ENCODE data around the gene DDX31. TPM values are rescaled to one million over a fixed set of nuclear protein-coding genes. Genes with fewer than 3 reads are reported as not detected.

The DDX31 gene
- polyA plus RNA-seq, 4 donors, result 2.2 to 12.6 (median 4.9) TPM

DNA sequence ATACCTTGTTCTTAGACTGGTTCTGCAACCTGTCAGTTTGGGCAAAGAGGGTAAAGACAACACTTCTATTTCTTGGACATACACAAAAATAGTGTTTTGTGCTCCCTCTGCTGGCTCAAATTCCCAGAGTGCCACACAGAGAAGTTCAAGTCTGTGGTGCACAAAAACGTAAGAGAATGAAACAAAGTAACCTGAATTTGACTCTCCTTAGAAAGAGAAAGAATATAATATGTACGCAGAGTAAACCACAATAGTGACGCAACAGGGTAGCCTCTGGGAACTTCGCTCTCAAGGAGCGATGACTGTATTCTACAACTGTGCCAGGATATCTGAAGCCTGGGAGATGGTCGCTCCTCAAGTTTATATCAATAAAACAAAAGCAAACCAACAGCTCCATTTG is 18.5 kb downstream of the DDX31 start:
- Histone ChIP-seq H3K4me1 (ENCODE audit: control insufficient read depth in 3 of 3, insufficient read depth in 2 of 3, low read depth in 1 of 3, low read length in 2 of 3) (no peaks in the 10 kb centered on the region), H3K27ac (ENCODE audit: low read depth in 1 of 3, low read length in 2 of 3) (no peak overlapping the region), H3K36me3 (ENCODE audit: control insufficient read depth in 3 of 3, insufficient read depth in 2 of 3, low read depth in 1 of 3, low read length in 3 of 3) (peaks cover 10 to 27% (median 24%) of the 10 kb centered on the region in 3 donors), H3K27me3 (ENCODE audit: control insufficient read depth in 3 of 3, insufficient read depth in 3 of 3, low read length in 3 of 3) (no peaks in the 10 kb centered on the region), H3K9me3 (ENCODE audit: control insufficient read depth in 2 of 2, insufficient read depth in 1 of 2, low read depth in 1 of 2, low read length in 1 of 2) (no peaks in the 10 kb centered on the region), H3K4me3 (ENCODE audit: low read depth in 1 of 3, low read length in 3 of 3) (no peak overlapping the region)
- 75 to 80% (median 77%) methylated on average over 6 of the region's 6 CpGs for WGBS, 3 donors
- FAIRE-seq, result no peak
- peak; percentile 16 for DNase-seq

- no peak overlapping the region for H3K27ac ChIP-seq (ENCODE audit: low read depth in 1 of 3, low read length in 2 of 3)
- H3K36me3 ChIP-seq (ENCODE audit: control insufficient read depth in 3 of 3, insufficient read depth in 2 of 3, low read depth in 1 of 3, low read length in 3 of 3), result peaks cover 17 to 39% (median 30%) of the 10 kb centered on the region in 3 donors
- no peaks in the 10 kb centered on the region for H3K27me3 ChIP-seq (ENCODE audit: control insufficient read depth in 3 of 3, insufficient read depth in 3 of 3, low read length in 3 of 3)
- DNase-seq (no peak), FAIRE-seq (no peak)
- H3K9me3 ChIP-seq (ENCODE audit: control insufficient read depth in 2 of 2, insufficient read depth in 1 of 2, low read depth in 1 of 2, low read length in 1 of 2), result no peaks in the 10 kb centered on the region
- H3K4me3 ChIP-seq (ENCODE audit: low read depth in 1 of 3, low read length in 3 of 3), result no peak overlapping the region
- H3K4me1 ChIP-seq (ENCODE audit: control insufficient read depth in 3 of 3, insufficient read depth in 2 of 3, low read depth in 1 of 3, low read length in 2 of 3), result no peaks in the 10 kb centered on the region
- WGBS, 3 donors, result 75 to 82% (median 81%) methylated on average over 3 of the region's 3 CpGs
Observed at GRCh38 chr9:132648685-132649084, 21.1 kb downstream of the DDX31 start.

DNA sequence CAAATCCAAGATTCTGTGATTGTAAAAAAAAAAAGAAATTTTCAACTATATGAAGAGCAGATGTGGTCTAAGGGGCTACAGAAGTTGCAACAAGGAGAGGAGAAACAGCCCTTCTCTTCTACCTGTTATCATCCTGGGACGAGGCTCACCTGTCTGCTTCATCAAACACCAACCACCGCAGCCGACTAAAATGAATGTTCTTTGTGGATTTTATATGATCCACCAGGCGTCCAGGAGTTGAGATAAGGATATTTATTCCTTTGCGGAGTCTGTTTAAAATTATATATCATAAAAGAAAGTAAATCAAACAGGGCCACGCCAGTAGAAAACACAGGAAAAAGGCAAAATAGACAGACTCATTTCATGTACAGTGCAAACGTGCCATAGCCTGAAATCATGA is 21.5 kb downstream of the DDX31 start:
- FAIRE-seq (no peak), DNase-seq (no peak)
- H3K4me3 ChIP-seq (ENCODE audit: low read depth in 1 of 3, low read length in 3 of 3), result no peak overlapping the region
- H3K27ac ChIP-seq (ENCODE audit: low read depth in 1 of 3, low read length in 2 of 3), result no peak overlapping the region
- 61 to 80% (median 80%) methylated on average over 7 of the region's 7 CpGs for WGBS, 3 donors
- no peaks in the 10 kb centered on the region for H3K4me1 ChIP-seq (ENCODE audit: control insufficient read depth in 3 of 3, insufficient read depth in 2 of 3, low read depth in 1 of 3, low read length in 2 of 3)
- no peaks in the 10 kb centered on the region for H3K9me3 ChIP-seq (ENCODE audit: control insufficient read depth in 2 of 2, insufficient read depth in 1 of 2, low read depth in 1 of 2, low read length in 1 of 2)
- no peaks in the 10 kb centered on the region for H3K27me3 ChIP-seq (ENCODE audit: control insufficient read depth in 3 of 3, insufficient read depth in 3 of 3, low read length in 3 of 3)
- H3K36me3 ChIP-seq (ENCODE audit: control insufficient read depth in 3 of 3, insufficient read depth in 2 of 3, low read depth in 1 of 3, low read length in 3 of 3), result peaks cover 17 to 42% (median 30%) of the 10 kb centered on the region in 3 donors

GRCh38 chr9:132647806-132648205 is 22.0 kb downstream of the DDX31 start:
- H3K27ac ChIP-seq (ENCODE audit: low read depth in 1 of 3, low read length in 2 of 3), result no peak overlapping the region
- no peaks in the 10 kb centered on the region for H3K4me1 ChIP-seq (ENCODE audit: control insufficient read depth in 3 of 3, insufficient read depth in 2 of 3, low read depth in 1 of 3, low read length in 2 of 3)
- H3K36me3 ChIP-seq (ENCODE audit: control insufficient read depth in 3 of 3, insufficient read depth in 2 of 3, low read depth in 1 of 3, low read length in 3 of 3), result peaks cover 17 to 47% (median 30%) of the 10 kb centered on the region in 3 donors
- no peak overlapping the region for H3K4me3 ChIP-seq (ENCODE audit: low read depth in 1 of 3, low read length in 3 of 3)
- H3K27me3 ChIP-seq (ENCODE audit: control insufficient read depth in 3 of 3, insufficient read depth in 3 of 3, low read length in 3 of 3), result no peaks in the 10 kb centered on the region
- H3K9me3 ChIP-seq (ENCODE audit: control insufficient read depth in 2 of 2, insufficient read depth in 1 of 2, low read depth in 1 of 2, low read length in 1 of 2), result no peaks in the 10 kb centered on the region
- no peak for FAIRE-seq
- WGBS, 3 donors, result 87 to 96% (median 92%) methylated on average over 2 of the region's 2 CpGs
- no peak for DNase-seq

DNA sequence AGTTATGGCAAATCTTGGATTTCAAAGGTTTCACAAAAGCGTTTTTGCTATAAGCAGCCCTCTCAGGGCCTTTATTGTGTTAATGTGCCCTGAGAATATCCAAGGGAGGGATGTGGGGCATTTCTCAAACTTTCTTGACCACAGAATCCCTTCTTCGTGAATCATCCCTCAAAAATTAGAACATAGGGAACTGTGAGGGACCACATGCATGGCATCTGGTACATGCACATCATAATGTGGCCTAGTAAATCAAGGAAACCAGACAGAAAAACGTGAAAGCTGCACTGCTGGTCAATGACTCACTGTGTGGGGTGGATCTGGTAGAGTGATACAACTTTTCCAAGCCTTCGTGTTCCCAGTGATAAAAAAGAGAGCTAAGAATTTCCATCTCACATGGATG is 22.4 kb downstream of the DDX31 start:
- Histone ChIP-seq H3K27ac (ENCODE audit: low read depth in 1 of 3, low read length in 2 of 3) (no peak overlapping the region), H3K4me1 (ENCODE audit: control insufficient read depth in 3 of 3, insufficient read depth in 2 of 3, low read depth in 1 of 3, low read length in 2 of 3) (no peaks in the 10 kb centered on the region), H3K9me3 (ENCODE audit: control insufficient read depth in 2 of 2, insufficient read depth in 1 of 2, low read depth in 1 of 2, low read length in 1 of 2) (no peaks in the 10 kb centered on the region), H3K27me3 (ENCODE audit: control insufficient read depth in 3 of 3, insufficient read depth in 3 of 3, low read length in 3 of 3) (no peaks in the 10 kb centered on the region), H3K36me3 (ENCODE audit: control insufficient read depth in 3 of 3, insufficient read depth in 2 of 3, low read depth in 1 of 3, low read length in 3 of 3) (peaks cover 17 to 46% (median 30%) of the 10 kb centered on the region in 3 donors), H3K4me3 (ENCODE audit: low read depth in 1 of 3, low read length in 3 of 3) (no peak overlapping the region)
- FAIRE-seq, result no peak
- WGBS, 3 donors, result 82 to 89% (median 82%) methylated on average over 4 of the region's 4 CpGs
- DNase-seq, result no peak

GRCh38 chr9:132646726-132647125 is 23.1 kb downstream of the DDX31 start:
- Histone ChIP-seq H3K36me3 (ENCODE audit: control insufficient read depth in 3 of 3, insufficient read depth in 2 of 3, low read depth in 1 of 3, low read length in 3 of 3) (peaks cover 17 to 46% (median 30%) of the 10 kb centered on the region in 3 donors), H3K27ac (ENCODE audit: low read depth in 1 of 3, low read length in 2 of 3) (no peak overlapping the region), H3K27me3 (ENCODE audit: control insufficient read depth in 3 of 3, insufficient read depth in 3 of 3, low read length in 3 of 3) (no peaks in the 10 kb centered on the region), H3K4me1 (ENCODE audit: control insufficient read depth in 3 of 3, insufficient read depth in 2 of 3, low read depth in 1 of 3, low read length in 2 of 3) (no peaks in the 10 kb centered on the region), H3K9me3 (ENCODE audit: control insufficient read depth in 2 of 2, insufficient read depth in 1 of 2, low read depth in 1 of 2, low read length in 1 of 2) (no peaks in the 10 kb centered on the region), H3K4me3 (ENCODE audit: low read depth in 1 of 3, low read length in 3 of 3) (no peak overlapping the region)
- WGBS, 3 donors, result 92 to 96% (median 96%) methylated on average over 7 of the region's 7 CpGs
- FAIRE-seq (no peak), DNase-seq (no peak)

GRCh38 chr9:132645711-132646110 is 24.1 kb downstream of the DDX31 start:
- Histone ChIP-seq H3K27me3 (ENCODE audit: control insufficient read depth in 3 of 3, insufficient read depth in 3 of 3, low read length in 3 of 3) (no peaks in the 10 kb centered on the region), H3K4me1 (ENCODE audit: control insufficient read depth in 3 of 3, insufficient read depth in 2 of 3, low read depth in 1 of 3, low read length in 2 of 3) (no peaks in the 10 kb centered on the region), H3K27ac (ENCODE audit: low read depth in 1 of 3, low read length in 2 of 3) (no peak overlapping the region), H3K36me3 (ENCODE audit: control insufficient read depth in 3 of 3, insufficient read depth in 2 of 3, low read depth in 1 of 3, low read length in 3 of 3) (peaks cover 17 to 50% (median 28%) of the 10 kb centered on the region in 3 donors), H3K4me3 (ENCODE audit: low read depth in 1 of 3, low read length in 3 of 3) (no peak overlapping the region), H3K9me3 (ENCODE audit: control insufficient read depth in 2 of 2, insufficient read depth in 1 of 2, low read depth in 1 of 2, low read length in 1 of 2) (no peaks in the 10 kb centered on the region)
- DNase-seq, result no peak
- 97 to 98% (median 97%) methylated on average over 15 of the region's 15 CpGs for WGBS, 3 donors
- no peak for FAIRE-seq

GRCh38 chr9:132645306-132645705 is 24.5 kb downstream of the DDX31 start:
- 97 to 98% (median 97%) methylated on average over 8 of the region's 8 CpGs for WGBS, 3 donors
- no peaks in the 10 kb centered on the region for H3K4me1 ChIP-seq (ENCODE audit: control insufficient read depth in 3 of 3, insufficient read depth in 2 of 3, low read depth in 1 of 3, low read length in 2 of 3)
- no peaks in the 10 kb centered on the region for H3K27me3 ChIP-seq (ENCODE audit: control insufficient read depth in 3 of 3, insufficient read depth in 3 of 3, low read length in 3 of 3)
- FAIRE-seq (no peak), DNase-seq (no peak)
- H3K4me3 ChIP-seq (ENCODE audit: low read depth in 1 of 3, low read length in 3 of 3), result no peak overlapping the region
- H3K9me3 ChIP-seq (ENCODE audit: control insufficient read depth in 2 of 2, insufficient read depth in 1 of 2, low read depth in 1 of 2, low read length in 1 of 2), result no peaks in the 10 kb centered on the region
- H3K36me3 ChIP-seq (ENCODE audit: control insufficient read depth in 3 of 3, insufficient read depth in 2 of 3, low read depth in 1 of 3, low read length in 3 of 3), result peaks cover 17 to 54% (median 28%) of the 10 kb centered on the region in 3 donors
- no peak overlapping the region for H3K27ac ChIP-seq (ENCODE audit: low read depth in 1 of 3, low read length in 2 of 3)

GRCh38 chr9:132644251-132644650 is 25.5 kb downstream of the DDX31 start:
- Histone ChIP-seq H3K27ac (ENCODE audit: low read depth in 1 of 3, low read length in 2 of 3) (no peak overlapping the region), H3K4me1 (ENCODE audit: control insufficient read depth in 3 of 3, insufficient read depth in 2 of 3, low read depth in 1 of 3, low read length in 2 of 3) (peaks cover 0 to 5% (median 0%) of the 10 kb centered on the region in 3 donors), H3K4me3 (ENCODE audit: low read depth in 1 of 3, low read length in 3 of 3) (no peak overlapping the region), H3K9me3 (ENCODE audit: control insufficient read depth in 2 of 2, insufficient read depth in 1 of 2, low read depth in 1 of 2, low read length in 1 of 2) (no peaks in the 10 kb centered on the region), H3K36me3 (ENCODE audit: control insufficient read depth in 3 of 3, insufficient read depth in 2 of 3, low read depth in 1 of 3, low read length in 3 of 3) (peaks cover 17 to 58% (median 28%) of the 10 kb centered on the region in 3 donors), H3K27me3 (ENCODE audit: control insufficient read depth in 3 of 3, insufficient read depth in 3 of 3, low read length in 3 of 3) (no peaks in the 10 kb centered on the region)
- WGBS, 3 donors, result 87 to 94% (median 89%) methylated on average over 3 of the region's 3 CpGs
- DNase-seq, result no peak
- FAIRE-seq, result no peak
